Activated effector memory CD4-positive, alpha-beta T cell treated with Interleukin-2 at 50 U/mL for 16 hours (primary cell): Measurements from ENCODE around the gene SOCS3.
A peak's percentile ranks its signal among the peaks of the same experiment; 100 is the strongest.
"Not testable (repeated sequence)": the region's sequence is repeated elsewhere in the genome, so short reads cannot be mapped to it uniquely, and the experiment has no call there.

Experiments used
- DNase-seq: peaks from one replicate; pipeline ENCODE4 v3.0.0-alpha.2; 2020

Gene SOCS3

GRCh38 chr17:78347453-78347852, 12.4 kb downstream of the SOCS3 start:
- DNase-seq = no peak

- no peak for DNase-seq
Observed at GRCh38 chr17:78346605-78347250, 13.1 kb downstream of the SOCS3 start.

GRCh38 chr17:78345791-78346494, 13.9 kb downstream of the SOCS3 start:
- DNase-seq = no peak

- DNase-seq = no peak
Observed at GRCh38 chr17:78345172-78345571, 14.7 kb downstream of the SOCS3 start.

GRCh38 chr17:78344666-78345065, 15.2 kb downstream of the SOCS3 start:
- no peak for DNase-seq

- peak; percentile 81 for DNase-seq
Observed at GRCh38 chr17:78343543-78344201, 16.2 kb downstream of the SOCS3 start.

GRCh38 chr17:78343187-78343542, 16.7 kb downstream of the SOCS3 start:
- DNase-seq = no peak

- DNase-seq = no peak
Observed at GRCh38 chr17:78342449-78343186, 17.3 kb downstream of the SOCS3 start.

- DNase-seq = no peak
Observed at GRCh38 chr17:78341559-78342448, 18.1 kb downstream of the SOCS3 start.

GRCh38 chr17:78340183-78340955, 19.5 kb downstream of the SOCS3 start:
- no peak for DNase-seq

GRCh38 chr17:78338486-78339259, 21.2 kb downstream of the SOCS3 start:
- DNase-seq = no peak

- no peak for DNase-seq
Observed at GRCh38 chr17:78337244-78338109, 22.4 kb downstream of the SOCS3 start.

GRCh38 chr17:78335209-78335608, 24.7 kb downstream of the SOCS3 start:
- no peak for DNase-seq

- DNase-seq = no peak
Observed at GRCh38 chr17:78332991-78333390, 26.9 kb downstream of the SOCS3 start.

- not testable (repeated sequence) for DNase-seq
Observed at GRCh38 chr17:78331355-78331754, 28.5 kb downstream of the SOCS3 start.

GRCh38 chr17:78330570-78331224, 29.2 kb downstream of the SOCS3 start:
- DNase-seq = no peak

GRCh38 chr17:78329263-78330059, 30.4 kb downstream of the SOCS3 start:
- no peak for DNase-seq

GRCh38 chr17:78327880-78328279, 32.0 kb downstream of the SOCS3 start:
- DNase-seq = no peak
